Measurements from ENCODE around the gene FNTB. TPM values are rescaled to one million over a fixed set of nuclear protein-coding genes. Genes with fewer than 3 reads are reported as not detected.

Gene FNTB
- total RNA-seq, 1 donor, result 3.5 TPM

DNA sequence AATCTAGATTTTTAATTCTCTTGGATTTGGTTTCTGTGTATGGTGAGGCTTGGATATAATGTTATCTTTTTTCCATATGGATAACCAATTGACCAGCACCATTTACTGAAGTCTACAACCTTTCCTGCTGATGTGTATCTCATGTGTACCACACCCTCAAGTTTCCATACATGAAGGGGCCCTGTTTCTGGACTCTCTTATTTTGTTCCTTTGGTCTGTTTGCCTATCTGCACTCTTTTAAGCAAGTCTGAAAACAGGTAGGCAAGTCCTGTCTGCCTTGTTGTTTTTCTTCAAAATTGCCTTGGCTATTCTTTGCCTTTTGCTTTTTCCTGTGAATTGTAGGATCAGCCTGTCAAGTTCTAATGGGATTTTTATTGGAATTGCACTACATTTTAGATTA is 71.0 kb downstream of the FNTB start:
- Histone ChIP-seq H3K27me3 (ENCODE audit: insufficient read depth, low read length) (no peaks in the 10 kb centered on the region), H3K4me1 (ENCODE audit: insufficient read depth, low read length) (peaks cover 18% of the 10 kb centered on the region), H3K9me3 (ENCODE audit: low read depth, low read length) (no peaks in the 10 kb centered on the region)

DNA sequence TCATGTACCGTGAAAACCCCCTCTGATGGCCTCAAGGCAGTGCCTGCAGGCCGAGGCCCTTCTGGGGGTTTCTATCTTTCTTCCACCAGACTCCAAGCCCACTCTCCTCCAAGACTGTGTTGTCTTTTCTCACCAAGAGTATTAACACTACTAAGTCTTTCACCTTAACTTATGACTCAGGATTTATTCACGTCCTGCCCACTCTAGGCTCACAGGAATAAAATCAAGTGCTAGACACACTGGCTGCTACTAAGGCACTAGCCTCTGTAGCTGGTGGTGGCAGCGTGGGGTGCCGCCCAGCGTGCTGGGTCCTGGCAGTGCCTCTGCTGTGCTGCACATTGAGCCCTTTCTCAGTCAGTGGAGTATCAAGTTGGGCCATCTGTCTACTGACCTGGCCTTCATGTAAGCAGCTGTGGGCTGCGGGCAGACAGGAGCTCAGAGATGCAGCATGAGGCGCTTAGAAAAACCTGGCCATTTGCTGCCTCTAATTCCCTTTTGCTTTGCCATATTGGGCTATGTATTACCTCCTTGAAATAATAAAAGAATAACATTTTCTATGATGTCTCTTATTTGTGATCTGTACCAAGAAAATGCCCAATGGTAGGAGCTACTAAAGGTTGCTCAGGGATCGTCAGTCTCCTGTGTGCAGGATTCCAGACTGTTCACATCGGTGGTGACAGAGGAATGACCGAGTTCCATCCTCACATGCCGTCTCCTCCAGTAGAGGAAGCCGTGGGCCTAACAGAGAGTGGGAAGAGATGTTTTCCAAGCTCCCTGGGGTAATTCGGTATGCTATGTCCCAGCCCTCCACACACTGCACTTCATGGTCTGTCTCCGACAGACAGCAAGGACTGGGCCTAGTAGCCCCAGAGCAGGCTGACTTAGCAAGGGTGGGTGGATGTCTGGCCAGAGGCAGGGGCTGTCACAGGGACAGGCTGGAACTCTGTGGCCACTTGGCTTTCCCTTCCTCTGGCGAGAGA is 75.7 kb downstream of the FNTB start:
- H3K27me3 ChIP-seq (ENCODE audit: insufficient read depth, low read length), result no peaks in the 10 kb centered on the region
- no peaks in the 10 kb centered on the region for H3K9me3 ChIP-seq (ENCODE audit: low read depth, low read length)
- no peak overlapping the region for H3K4me3 ChIP-seq (ENCODE audit: low read length)
- H3K4me1 ChIP-seq (ENCODE audit: insufficient read depth, low read length), result no peaks in the 10 kb centered on the region

More for the DNA sequence above, 71.0 kb downstream of the FNTB start:
- no peak overlapping the region for H3K4me3 ChIP-seq (ENCODE audit: low read length)

DNA sequence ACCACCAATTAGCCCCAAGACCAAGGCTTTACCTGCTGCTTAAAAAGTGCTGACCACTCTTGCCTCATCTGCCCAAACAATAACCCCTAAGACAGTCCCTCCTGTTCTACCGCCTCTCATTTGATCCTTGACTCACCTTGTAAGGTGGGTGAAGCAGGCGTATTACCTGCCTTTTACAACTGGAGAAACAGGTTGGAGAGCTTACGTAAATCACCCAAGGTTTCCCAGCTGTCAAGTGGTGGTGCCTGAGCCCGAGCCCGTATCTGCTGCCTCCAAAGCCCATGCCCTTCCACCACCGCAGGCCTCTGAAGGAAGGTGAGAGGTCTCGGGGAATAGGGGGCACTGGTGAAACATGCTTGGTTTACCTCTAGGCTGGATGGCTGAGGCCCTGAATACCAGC is 79.0 kb downstream of the FNTB start:
- H3K27me3 ChIP-seq (ENCODE audit: insufficient read depth, low read length), result no peaks in the 10 kb centered on the region
- H3K4me3 ChIP-seq (ENCODE audit: low read length), result no peak overlapping the region
- no peaks in the 10 kb centered on the region for H3K4me1 ChIP-seq (ENCODE audit: insufficient read depth, low read length)
- no peaks in the 10 kb centered on the region for H3K9me3 ChIP-seq (ENCODE audit: low read depth, low read length)

DNA sequence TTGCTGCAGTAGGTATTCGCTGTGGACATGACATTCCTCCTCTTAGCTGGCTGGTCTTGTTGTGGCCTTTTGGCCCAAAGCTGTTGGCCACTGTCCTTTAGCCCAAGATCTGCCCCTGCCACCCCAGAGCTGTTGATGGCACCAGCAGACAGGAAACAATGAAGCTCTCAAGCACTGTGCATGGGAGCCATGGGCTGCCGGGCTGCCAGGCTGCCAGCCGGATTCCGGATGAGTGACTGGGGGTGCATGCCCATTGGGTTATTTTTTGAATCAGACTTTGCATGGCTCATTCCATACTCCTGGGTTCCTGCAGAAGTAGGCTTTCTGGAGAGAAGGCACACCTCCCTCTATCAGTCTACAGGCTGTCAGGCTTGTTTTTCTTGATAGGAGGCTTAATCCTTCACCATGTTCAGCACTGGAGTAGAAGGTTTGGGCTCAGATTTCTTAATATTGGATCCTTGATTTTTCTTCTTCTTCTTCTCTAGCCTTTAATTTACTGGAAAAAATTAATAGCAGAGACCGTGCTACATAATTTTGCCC is 83.2 kb downstream of the FNTB start:
- no peak overlapping the region for H3K4me3 ChIP-seq (ENCODE audit: low read length)
- H3K4me1 ChIP-seq (ENCODE audit: insufficient read depth, low read length), result peaks cover 15% of the 10 kb centered on the region
- H3K27me3 ChIP-seq (ENCODE audit: insufficient read depth, low read length), result no peaks in the 10 kb centered on the region
- H3K9me3 ChIP-seq (ENCODE audit: low read depth, low read length), result no peaks in the 10 kb centered on the region

DNA sequence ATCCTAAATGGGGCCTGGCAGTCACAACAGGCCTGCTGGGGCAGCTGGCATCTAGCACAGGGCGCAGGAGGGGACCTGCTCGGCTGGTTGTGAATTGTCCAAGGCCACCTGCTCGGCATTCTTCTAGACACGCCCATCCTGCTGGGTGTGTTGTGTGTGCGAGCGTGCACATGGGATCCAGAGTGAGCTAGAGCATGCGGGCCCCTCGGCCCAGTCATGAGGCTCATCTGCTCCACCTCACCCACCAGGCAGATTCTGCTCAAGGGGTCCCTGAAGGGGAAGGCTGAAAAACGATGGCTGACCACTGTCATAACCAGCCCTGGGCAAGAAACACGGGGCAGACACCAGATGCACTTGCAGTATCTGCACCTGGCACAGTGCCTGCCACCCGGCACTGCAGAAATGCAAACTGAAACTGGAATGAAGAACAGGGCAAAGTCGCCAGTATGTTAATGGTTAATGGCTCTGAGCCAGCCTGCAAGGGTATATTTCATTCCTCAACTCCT is 83.8 kb downstream of the FNTB start:
- H3K4me1 ChIP-seq (ENCODE audit: insufficient read depth, low read length), result peaks cover 21% of the 10 kb centered on the region
- no peak overlapping the region for H3K4me3 ChIP-seq (ENCODE audit: low read length)
- H3K9me3 ChIP-seq (ENCODE audit: low read depth, low read length), result no peaks in the 10 kb centered on the region
- no peaks in the 10 kb centered on the region for H3K27me3 ChIP-seq (ENCODE audit: insufficient read depth, low read length)

DNA sequence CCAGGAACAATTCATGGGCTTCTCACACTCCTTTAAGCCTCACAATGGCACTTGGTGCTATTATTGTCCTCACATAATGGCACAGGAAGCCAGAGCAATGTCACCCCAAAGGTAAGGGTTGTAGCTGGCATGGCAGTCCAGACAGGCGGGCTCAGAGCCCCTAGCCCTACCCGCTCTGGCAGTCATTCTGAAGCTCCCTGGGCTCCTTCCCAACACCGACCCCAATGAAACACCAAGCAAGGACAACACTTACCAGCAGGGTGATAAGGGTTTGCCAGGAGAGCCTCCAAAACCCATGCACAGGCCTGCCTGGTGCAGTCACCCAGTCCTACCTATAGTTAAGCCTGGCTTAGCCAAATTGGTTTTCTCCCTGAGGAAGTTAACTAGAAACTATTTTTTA is 84.8 kb downstream of the FNTB start:
- no peaks in the 10 kb centered on the region for H3K9me3 ChIP-seq (ENCODE audit: low read depth, low read length)
- H3K27me3 ChIP-seq (ENCODE audit: insufficient read depth, low read length), result no peaks in the 10 kb centered on the region
- H3K4me3 ChIP-seq (ENCODE audit: low read length), result no peak overlapping the region
- H3K4me1 ChIP-seq (ENCODE audit: insufficient read depth, low read length), result peaks cover 23% of the 10 kb centered on the region

DNA sequence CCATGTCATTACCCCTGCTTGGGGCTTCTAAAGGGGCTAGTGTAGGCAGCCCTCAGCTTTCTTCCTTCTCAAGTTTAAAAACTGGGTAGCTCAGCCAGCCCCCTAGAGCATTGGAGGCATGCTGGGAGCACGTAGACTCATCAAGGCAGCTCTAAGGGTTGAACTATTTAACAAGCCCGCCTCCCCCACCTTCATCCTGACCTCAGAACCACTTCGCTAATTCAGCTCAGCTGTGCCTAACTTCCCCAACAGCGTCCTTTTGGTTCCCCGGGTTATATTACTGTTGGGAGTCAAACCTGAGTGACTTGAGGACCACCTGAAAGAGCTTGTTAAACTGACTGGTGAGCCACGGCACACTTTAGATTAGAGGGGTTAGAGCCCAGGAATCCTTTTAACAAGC is 85.6 kb downstream of the FNTB start:
- Histone ChIP-seq H3K4me3 (ENCODE audit: low read length) (no peak overlapping the region), H3K27me3 (ENCODE audit: insufficient read depth, low read length) (no peaks in the 10 kb centered on the region), H3K4me1 (ENCODE audit: insufficient read depth, low read length) (peaks cover 23% of the 10 kb centered on the region), H3K9me3 (ENCODE audit: low read depth, low read length) (no peaks in the 10 kb centered on the region)

DNA sequence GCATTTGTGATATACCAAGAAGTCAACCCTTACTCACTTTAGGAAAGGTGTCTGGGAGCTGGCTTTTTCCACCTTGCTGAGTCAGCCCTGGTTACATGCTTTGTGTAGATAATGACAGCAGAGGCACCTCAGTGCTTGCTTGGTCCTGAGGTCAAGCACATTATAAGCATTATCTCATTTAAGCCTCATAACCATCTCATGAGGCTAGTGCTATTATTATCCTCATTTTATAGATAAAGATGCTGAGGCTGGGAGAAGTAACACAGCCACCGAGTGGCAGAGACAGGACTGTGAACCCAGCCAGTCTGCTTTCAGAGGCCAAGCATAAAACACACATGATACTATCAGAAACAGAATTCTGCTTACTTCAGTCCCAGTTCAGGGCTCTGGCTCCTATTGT is 86.2 kb downstream of the FNTB start:
- Histone ChIP-seq H3K9me3 (ENCODE audit: low read depth, low read length) (no peaks in the 10 kb centered on the region), H3K4me1 (ENCODE audit: insufficient read depth, low read length) (peaks cover 25% of the 10 kb centered on the region), H3K27me3 (ENCODE audit: insufficient read depth, low read length) (no peaks in the 10 kb centered on the region), H3K4me3 (ENCODE audit: low read length) (no peak overlapping the region)

DNA sequence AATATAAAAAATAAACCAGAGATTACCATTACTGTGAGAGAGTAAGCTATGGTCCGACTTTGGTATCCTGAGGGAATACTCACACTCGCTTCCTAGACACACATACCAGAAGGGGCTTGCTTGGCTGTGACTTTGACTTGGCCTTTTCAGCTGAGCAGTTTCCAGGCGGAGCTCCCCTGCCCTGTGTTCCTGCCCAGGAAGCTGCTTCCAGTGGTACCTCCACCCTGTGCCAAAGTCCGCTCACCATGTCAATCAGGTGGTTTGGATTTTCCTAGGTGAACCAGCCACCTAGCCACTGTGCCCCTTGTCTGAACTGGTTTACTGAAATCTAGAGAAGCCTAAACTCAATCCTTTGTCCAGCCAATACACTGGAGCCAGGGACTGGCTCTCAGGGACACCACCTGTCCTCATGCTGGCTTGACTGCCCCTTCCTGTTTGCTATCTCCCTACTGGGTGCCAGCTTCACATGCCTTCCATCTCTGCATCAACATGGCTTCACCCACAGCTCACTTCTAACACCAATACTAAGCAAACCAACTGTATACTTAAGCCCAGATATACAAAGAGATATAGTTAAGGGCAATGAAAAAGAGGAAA is 87.0 kb downstream of the FNTB start:
- Histone ChIP-seq H3K4me1 (ENCODE audit: insufficient read depth, low read length) (peaks cover 31% of the 10 kb centered on the region), H3K4me3 (ENCODE audit: low read length) (no peak overlapping the region), H3K27me3 (ENCODE audit: insufficient read depth, low read length) (no peaks in the 10 kb centered on the region), H3K9me3 (ENCODE audit: low read depth, low read length) (no peaks in the 10 kb centered on the region)

DNA sequence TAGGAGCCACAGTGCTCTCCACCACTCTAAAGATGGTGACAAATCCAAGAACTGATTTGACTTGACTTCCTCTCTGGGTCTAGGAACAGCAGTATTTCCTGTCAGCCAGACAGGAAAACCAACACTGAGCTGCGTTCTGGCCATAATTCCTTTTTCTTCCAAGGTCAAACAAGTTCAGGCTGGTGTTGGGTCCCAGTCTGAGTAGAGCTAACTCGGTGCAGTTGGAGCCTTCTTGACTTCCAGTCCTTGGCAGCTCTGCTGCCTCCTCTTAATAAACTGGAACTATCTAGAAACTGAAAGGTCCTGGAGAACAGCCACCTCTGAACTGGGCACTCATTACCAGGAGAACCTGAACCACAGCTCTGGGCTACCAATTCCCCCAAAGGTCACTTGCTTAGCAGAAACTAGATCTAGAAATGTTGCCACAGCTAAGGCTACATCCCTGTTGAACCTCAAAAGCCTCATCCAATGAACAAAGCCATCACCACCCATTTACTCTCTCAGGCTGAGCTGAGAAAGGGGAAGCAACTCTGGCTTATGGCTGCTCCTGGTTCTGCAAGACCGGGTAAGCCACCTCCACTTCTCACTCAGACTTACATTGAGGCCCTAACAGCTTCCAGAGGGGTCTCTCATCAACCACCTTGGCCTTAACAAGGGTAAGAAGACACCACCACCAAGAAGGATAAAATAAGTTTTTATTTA is 87.9 kb downstream of the FNTB start:
- peaks cover 40% of the 10 kb centered on the region for H3K4me1 ChIP-seq (ENCODE audit: insufficient read depth, low read length)
- H3K27me3 ChIP-seq (ENCODE audit: insufficient read depth, low read length), result no peaks in the 10 kb centered on the region
- no peak overlapping the region for H3K4me3 ChIP-seq (ENCODE audit: low read length)
- H3K9me3 ChIP-seq (ENCODE audit: low read depth, low read length), result no peaks in the 10 kb centered on the region

DNA sequence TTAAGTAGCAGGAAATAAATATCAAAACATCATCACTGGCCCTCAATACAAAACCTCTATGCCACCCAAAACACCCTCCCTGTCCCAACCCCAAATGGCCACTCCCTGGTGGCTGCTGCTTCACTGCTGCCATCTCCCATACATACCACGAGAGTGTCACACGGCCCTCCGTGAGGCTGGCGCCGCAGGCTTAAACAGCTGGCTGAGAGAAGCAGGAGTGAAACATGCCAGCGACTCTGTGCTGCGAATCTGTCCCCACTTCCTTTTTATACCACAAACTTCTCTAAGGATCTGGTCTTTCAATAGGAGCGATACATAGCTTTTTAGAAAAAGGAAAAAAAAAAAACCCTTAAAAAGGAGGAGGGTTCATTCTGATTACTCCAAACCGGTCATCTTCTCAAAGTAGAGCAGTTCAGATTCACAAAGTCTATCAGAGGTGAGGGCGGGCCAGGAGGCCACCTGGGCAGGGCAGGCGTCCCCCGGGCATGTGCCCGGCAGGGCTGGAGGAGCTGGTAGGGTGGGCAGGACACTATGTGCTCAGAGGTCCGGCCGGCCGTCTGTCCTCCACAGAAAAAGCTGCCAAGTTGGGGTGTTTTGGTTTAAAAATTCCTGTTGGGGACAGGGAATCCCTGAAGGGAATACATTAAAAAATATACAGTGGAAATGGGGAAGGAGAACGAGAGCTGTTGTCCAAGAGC is 89.1 kb downstream of the FNTB start:
- Histone ChIP-seq H3K4me1 (ENCODE audit: insufficient read depth, low read length) (peaks cover 52% of the 10 kb centered on the region), H3K27me3 (ENCODE audit: insufficient read depth, low read length) (no peaks in the 10 kb centered on the region), H3K9me3 (ENCODE audit: low read depth, low read length) (no peaks in the 10 kb centered on the region), H3K4me3 (ENCODE audit: low read length) (no peak overlapping the region)

DNA sequence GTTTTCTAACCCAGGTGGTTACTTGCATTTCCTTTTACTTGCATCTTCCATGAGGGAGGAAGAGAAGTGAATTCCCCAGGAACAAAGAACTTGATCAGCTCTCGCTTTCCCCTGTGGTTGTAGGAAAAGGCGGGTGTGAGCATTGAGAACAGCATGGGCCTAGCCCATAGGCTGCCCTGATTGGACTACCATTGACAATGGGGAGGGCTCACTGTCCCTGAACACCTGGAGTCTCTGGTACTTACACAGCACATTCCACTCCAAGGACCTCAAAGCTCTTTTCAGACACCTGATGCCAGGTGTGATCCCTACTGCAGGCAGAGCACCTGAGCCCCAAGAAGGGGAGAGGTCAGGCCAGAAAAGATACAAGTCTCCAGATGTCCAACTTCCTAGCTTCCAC is 90.6 kb downstream of the FNTB start:
- H3K27me3 ChIP-seq (ENCODE audit: insufficient read depth, low read length), result no peaks in the 10 kb centered on the region
- H3K4me1 ChIP-seq (ENCODE audit: insufficient read depth, low read length), result peaks cover 67% of the 10 kb centered on the region
- H3K9me3 ChIP-seq (ENCODE audit: low read depth, low read length), result no peaks in the 10 kb centered on the region
- no peak overlapping the region for H3K4me3 ChIP-seq (ENCODE audit: low read length)

DNA sequence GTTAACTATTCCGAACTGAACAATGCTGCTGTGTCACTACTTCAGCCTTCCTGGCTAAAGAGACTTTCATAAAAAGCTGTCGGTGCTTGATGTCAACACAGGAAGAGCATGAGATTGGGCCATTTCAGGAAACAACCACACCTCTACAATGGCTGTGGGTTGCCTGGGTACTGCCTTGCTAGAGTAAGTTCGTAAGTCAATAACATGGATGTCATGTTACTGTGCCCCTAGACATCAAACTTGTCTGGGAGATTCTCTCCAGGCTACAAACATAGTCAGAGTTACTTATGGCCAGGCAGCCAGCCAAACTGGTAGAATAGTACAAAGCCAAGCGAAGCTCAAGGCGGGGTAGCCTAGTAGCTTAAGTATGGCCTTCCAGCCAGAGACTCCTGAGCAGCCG is 92.5 kb downstream of the FNTB start:
- Histone ChIP-seq H3K4me3 (ENCODE audit: low read length) (no peak overlapping the region), H3K27me3 (ENCODE audit: insufficient read depth, low read length) (no peaks in the 10 kb centered on the region), H3K9me3 (ENCODE audit: low read depth, low read length) (no peaks in the 10 kb centered on the region), H3K4me1 (ENCODE audit: insufficient read depth, low read length) (peaks cover 66% of the 10 kb centered on the region)

DNA sequence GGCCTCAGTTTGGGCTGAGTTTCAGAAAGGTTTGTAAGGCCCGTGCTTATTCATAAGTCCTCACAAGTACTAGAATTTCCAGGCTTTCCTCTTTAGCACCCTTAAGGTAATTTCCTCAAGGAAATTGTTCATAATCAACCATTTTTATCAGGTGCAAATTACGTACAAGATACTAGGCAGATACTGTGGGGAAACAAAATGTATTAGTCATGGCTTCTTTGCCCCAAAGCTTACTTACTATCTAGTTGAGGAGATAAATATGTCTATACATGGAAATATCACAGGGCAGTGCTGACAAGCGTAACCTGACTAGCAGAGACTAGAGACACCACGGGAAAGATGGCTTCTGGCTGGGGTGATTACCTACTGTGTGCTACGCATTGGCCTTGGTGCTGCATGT is 93.1 kb downstream of the FNTB start:
- Histone ChIP-seq H3K27me3 (ENCODE audit: insufficient read depth, low read length) (no peaks in the 10 kb centered on the region), H3K4me1 (ENCODE audit: insufficient read depth, low read length) (peaks cover 61% of the 10 kb centered on the region), H3K4me3 (ENCODE audit: low read length) (no peak overlapping the region), H3K9me3 (ENCODE audit: low read depth, low read length) (no peaks in the 10 kb centered on the region)
